HepG2 (cell line): Measurements from ENCODE around the gene ITGB2. TPM values are rescaled to one million over a fixed set of nuclear protein-coding genes. Genes with fewer than 3 reads are reported as not detected.

Experiments
- BCL6 ChIP-seq: IDR thresholded peaks from 2 replicates; pipeline ENCODE4 v1.6.1; 2016; ENCODE audit warnings: missing genetic modification reagents, missing compliant biosample characterization
- BHLHE40 ChIP-seq: IDR thresholded peaks from 2 replicates; pipeline ENCODE4 v1.6.1; 2011; ENCODE audit warnings: low read length, improper control_type of control experiment
- GFI1 ChIP-seq: sonication (generic); formaldehyde crosslinking; IDR thresholded peaks from 2 replicates; pipeline ENCODE4 v1.5.0; 2020; ENCODE audit warnings: missing genetic modification reagents, mild to moderate bottlenecking, borderline replicate concordance
- GRHL1 ChIP-seq: sonication (generic); formaldehyde crosslinking; conservative IDR thresholded peaks from 2 replicates; pipeline ENCODE4 v1.8.0; 2022; ENCODE audit warnings: missing genetic modification reagents
- HNF1B ChIP-seq: sonication (generic); formaldehyde crosslinking; IDR thresholded peaks from 2 replicates; pipeline ENCODE4 v1.5.1; 2020; ENCODE audit warnings: mild to moderate bottlenecking, moderate library complexity, missing genetic modification reagents
- IRF2 ChIP-seq: IDR thresholded peaks from 2 replicates; pipeline ENCODE4 v1.6.1; 2018; ENCODE audit warnings: missing genetic modification reagents, missing compliant biosample characterization
- NR2F1 ChIP-seq, 2 experiments: fragments of 450-650 bp in 1 of 2; formaldehyde crosslinking in 1 of 2; IDR thresholded peaks; 2 replicates each; pipeline versions ENCODE4 v1.5.0 to v1.6.1; 2016 to 2020; ENCODE audit warnings: mild to moderate bottlenecking in 1 of 2, missing compliant biosample characterization in 1 of 2, missing genetic modification reagents in 1 of 2, moderate library complexity in 1 of 2
- RXRA ChIP-seq: sonication (generic); formaldehyde crosslinking; IDR thresholded peaks from 2 replicates; pipeline ENCODE4 v1.5.1; 2020; ENCODE audit warnings: missing genetic modification reagents
- SALL1 ChIP-seq: sonication (generic); formaldehyde crosslinking; IDR thresholded peaks from 2 replicates; pipeline ENCODE4 v1.8.0; 2022; ENCODE audit warnings: mild to moderate bottlenecking, missing genetic modification reagents
- SMC3 ChIP-seq: IDR thresholded peaks from 2 replicates; pipeline ENCODE4 v1.6.1; 2011; ENCODE audit warnings: low read length, improper control_type of control experiment
- SYNCRIP ChIP-seq: fragments of 200-400 bp; formaldehyde crosslinking; IDR thresholded peaks from 2 replicates; pipeline ENCODE4 v1.6.1; 2018; ENCODE audit warnings: mild to moderate bottlenecking, low read depth, low read length; ENCODE audit not compliant: insufficient read depth
- ZNF160 ChIP-seq: sonication (generic); formaldehyde crosslinking; IDR thresholded peaks from 2 replicates; pipeline ENCODE4 v1.8.0; 2022; ENCODE audit warnings: mild to moderate bottlenecking, inconsistent platforms, missing genetic modification reagents
- ZNF205 ChIP-seq: IDR thresholded peaks from 2 replicates; pipeline ENCODE4 v1.6.1; 2018; ENCODE audit warnings: missing biosample characterization, missing genetic modification reagents
- ZNF574 ChIP-seq: sonication (generic); formaldehyde crosslinking; IDR thresholded peaks from 2 replicates; pipeline ENCODE4 v1.4.0; 2020; ENCODE audit warnings: missing genetic modification reagents
- ZNF646 ChIP-seq: sonication (generic); formaldehyde crosslinking; IDR thresholded peaks from 2 replicates; pipeline ENCODE4 v1.9.0; 2021; ENCODE audit warnings: mild to moderate bottlenecking, missing genetic modification reagents
- ZSCAN21 ChIP-seq: sonication (generic); formaldehyde crosslinking; IDR thresholded peaks from 2 replicates; pipeline ENCODE4 v1.8.0; 2022; ENCODE audit warnings: mild to moderate bottlenecking, missing genetic modification reagents, moderate library complexity, borderline replicate concordance
- ZSCAN31 ChIP-seq: sonication (generic); formaldehyde crosslinking; IDR thresholded peaks from 2 replicates; pipeline ENCODE4 v1.5.0; 2020; ENCODE audit warnings: low read depth, mild to moderate bottlenecking, missing genetic modification reagents
- polyA plus RNA-seq, 8 experiments: library from polyadenylated mRNA; depleted of rRNA in 3 of 8; stranded (reverse) in 7 of 8; unstranded in 1 of 8; fragments of >200 nt; fragmentation: Illumina TruSeq in 4 of 8; extraction: Trizol in 4 of 8; gene quantifications; 2 replicates each; pipeline versions ENCODE4 v1.2.1 to v1.2.3, GENCODE V29; 2011 to 2016; ENCODE audit warnings: low read depth in 4 of 8, missing spikeins in 1 of 8, mixed read lengths in 1 of 8; ENCODE audit not compliant: insufficient read depth in 1 of 8
- total RNA-seq, 5 experiments: library from RNA; depleted of rRNA; stranded (reverse); fragments of >200 nt; fragmentation: Illumina TruSeq; extraction: Trizol; gene quantifications; 2 replicates each; pipeline ENCODE4 v1.2.3, GENCODE V29; 2016; ENCODE audit warnings: low read depth in 1 of 5

Gene ITGB2
- total and polyA plus RNA-seq, 2 of the 13 experiments (the other 11 are each of a cell fraction or from before 2014, with no cell fraction given): 4.2 to 18.0 TPM

GRCh38 chr21:44949779-44950198 lies 29.1 kb upstream of the ITGB2 start (continued):
- TF ChIP-seq ZSCAN31: no peak
- TF ChIP-seq ZNF646 (CRISPR knock-in tag): no peak
- TF ChIP-seq GRHL1: no peak
- TF ChIP-seq ZNF574 (CRISPR knock-in tag): peak; percentile 48; the same call in 1 of the 2 replicates
- peak; percentile 30; the same call in 1 of the 2 replicates for TF ChIP-seq ZSCAN21 (CRISPR knock-in tag)
- 0 out of 2 replicates have a peak, but pooled peaks have one; percentile 40 for TF ChIP-seq ZNF205 (CRISPR knock-in tag)
- peak; percentile 56; the same call in 1 of the 2 replicates for TF ChIP-seq RXRA (CRISPR knock-in tag)
- 0 out of 4 replicates have a peak, but pooled peaks of 1 of the 2 experiments have one; percentile 8 for TF ChIP-seq NR2F1 (CRISPR knock-in tag; IDR thresholded peaks at IDR 0.05)
- TF ChIP-seq GFI1 (CRISPR knock-in tag): no peak
- peak; percentile 48; the same call in 1 of the 2 replicates for TF ChIP-seq BCL6
- 0 out of 2 replicates have a peak, but pooled peaks have one; percentile 36 for TF ChIP-seq IRF2
- TF ChIP-seq SALL1 (CRISPR knock-in tag): peak; percentile 35; the same call in 1 of the 2 replicates
- TF ChIP-seq BHLHE40: 0 out of 2 replicates have a peak, but pooled peaks have one; percentile 19
- peak; percentile 71 for TF ChIP-seq SMC3
- no peak for TF ChIP-seq ZNF160 (CRISPR knock-in tag)
- TF ChIP-seq SYNCRIP: no peak
- TF ChIP-seq HNF1B (CRISPR knock-in tag): peak; percentile 30; the same call in 1 of the 2 replicates
